Stimulated activated CD8-positive, alpha-beta memory T cell treated with anti-CD3 and anti-CD28 coated beads, Interleukin-7, amount 100 ng/mL, for 24 hours (primary cell): ENCODE measurements around the gene PRDX2.

ENCODE experiments used
- DNase-seq: peaks from one replicate; pipeline ENCODE4 v3.0.0-alpha.2; 2020; ENCODE audit warnings: low read depth

Gene PRDX2

DNA sequence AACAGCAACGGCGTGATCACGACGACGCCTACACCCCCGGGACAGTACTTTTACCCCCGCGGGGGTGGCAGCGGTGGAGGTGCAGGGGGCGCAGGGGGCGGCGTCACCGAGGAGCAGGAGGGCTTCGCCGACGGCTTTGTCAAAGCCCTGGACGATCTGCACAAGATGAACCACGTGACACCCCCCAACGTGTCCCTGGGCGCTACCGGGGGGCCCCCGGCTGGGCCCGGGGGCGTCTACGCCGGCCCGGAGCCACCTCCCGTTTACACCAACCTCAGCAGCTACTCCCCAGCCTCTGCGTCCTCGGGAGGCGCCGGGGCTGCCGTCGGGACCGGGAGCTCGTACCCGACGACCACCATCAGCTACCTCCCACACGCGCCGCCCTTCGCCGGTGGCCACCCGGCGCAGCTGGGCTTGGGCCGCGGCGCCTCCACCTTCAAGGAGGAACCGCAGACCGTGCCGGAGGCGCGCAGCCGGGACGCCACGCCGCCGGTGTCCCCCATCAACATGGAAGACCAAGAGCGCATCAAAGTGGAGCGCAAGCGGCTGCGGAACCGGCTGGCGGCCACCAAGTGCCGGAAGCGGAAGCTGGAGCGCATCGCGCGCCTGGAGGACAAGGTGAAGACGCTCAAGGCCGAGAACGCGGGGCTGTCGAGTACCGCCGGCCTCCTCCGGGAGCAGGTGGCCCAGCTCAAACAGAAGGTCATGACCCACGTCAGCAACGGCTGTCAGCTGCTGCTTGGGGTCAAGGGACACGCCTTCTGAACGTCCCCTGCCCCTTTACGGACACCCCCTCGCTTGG lies 9.3 kb downstream of the PRDX2 start:
- DNase-seq = no peak

DNA sequence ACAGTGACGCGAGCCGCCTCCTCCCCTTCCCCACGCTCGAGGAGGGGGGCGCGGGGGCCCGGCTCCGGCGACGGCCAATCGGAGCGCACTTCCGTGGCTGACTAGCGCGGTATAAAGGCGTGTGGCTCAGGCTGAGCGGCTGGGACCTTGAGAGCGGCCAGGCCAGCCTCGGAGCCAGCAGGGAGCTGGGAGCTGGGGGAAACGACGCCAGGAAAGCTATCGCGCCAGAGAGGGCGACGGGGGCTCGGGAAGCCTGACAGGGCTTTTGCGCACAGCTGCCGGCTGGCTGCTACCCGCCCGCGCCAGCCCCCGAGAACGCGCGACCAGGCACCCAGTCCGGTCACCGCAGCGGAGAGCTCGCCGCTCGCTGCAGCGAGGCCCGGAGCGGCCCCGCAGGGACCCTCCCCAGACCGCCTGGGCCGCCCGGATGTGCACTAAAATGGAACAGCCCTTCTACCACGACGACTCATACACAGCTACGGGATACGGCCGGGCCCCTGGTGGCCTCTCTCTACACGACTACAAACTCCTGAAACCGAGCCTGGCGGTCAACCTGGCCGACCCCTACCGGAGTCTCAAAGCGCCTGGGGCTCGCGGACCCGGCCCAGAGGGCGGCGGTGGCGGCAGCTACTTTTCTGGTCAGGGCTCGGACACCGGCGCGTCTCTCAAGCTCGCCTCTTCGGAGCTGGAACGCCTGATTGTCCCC lies 10.1 kb downstream of the PRDX2 start, which contains the start of gene JUNB:
TSS of gene JUNB (plus strand) at position 142 of the 706 bp plus-strand sequence. CDS start at position 428, 286 bp downstream.
- DNase-seq = peak; percentile 86

DNA sequence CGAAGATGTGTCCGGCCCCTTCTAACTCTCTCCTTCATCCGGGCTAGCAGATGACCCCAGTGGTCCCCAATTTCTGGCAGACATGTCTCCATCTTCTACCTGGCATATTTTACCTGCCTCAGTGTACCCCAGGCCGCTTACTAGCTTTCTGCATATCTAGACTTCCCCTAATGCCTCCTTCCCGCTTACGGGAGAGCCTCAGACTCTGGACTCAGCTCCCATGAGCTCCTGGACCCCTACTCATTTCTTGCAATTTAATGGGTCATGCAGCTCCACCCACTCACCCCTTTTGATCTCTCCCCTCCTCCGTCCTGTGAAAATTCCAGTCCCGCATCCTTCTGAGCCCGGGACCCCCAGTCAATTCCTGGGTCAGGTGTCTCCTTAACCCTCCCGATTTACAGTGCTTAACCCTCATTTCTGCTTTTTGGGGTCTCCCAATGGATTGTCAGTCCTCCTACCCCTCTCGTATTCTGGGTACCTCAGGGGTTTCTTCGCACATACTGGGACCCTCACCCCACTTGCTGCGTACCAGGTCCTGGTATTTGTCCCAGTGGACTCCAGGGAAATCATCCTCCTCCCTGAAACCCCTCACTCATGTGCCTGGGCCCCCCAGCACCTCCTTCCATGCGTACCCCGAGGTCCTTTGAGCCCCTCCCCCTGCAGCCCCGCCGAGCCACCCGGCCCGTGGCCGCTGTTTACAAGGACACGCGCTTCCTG lies 10.8 kb downstream of the PRDX2 start:
- DNase-seq = no peak

DNA sequence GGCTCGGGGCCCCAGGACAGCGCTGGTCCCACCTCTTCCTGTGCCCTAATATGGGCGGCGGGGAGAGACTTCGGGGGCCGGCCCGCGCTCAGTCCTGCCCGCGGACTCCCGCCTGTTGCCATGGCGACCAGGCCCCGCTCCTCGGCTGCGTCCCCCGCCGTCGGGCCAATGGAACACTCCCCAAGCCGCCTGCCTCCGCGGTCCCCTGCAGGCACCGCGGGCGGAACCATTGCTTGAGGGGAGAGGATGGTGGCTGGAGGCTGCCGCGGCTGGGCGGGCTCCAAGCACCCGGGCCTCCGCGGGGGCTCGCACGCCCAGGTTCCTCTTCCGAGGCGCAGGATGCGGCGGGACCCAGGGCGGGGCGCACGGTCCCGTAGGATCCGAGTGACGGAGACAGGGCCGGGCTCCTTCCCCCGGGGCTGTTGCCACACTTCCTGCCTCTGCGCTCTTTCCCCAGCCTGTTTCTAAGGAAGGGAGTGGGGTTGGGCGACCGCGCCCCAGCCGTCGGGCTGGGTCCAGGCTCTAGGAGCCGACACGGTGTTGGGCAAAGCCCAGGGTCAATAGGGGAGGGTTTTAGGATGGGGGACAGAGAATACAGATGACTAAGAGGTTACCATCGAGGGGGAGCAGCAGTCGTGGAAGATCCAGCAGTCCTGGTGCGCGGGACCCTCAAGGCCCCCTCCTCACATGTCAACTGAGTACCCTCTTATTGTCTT lies 11.5 kb downstream of the PRDX2 start:
- DNase-seq = peak; percentile 86

DNA sequence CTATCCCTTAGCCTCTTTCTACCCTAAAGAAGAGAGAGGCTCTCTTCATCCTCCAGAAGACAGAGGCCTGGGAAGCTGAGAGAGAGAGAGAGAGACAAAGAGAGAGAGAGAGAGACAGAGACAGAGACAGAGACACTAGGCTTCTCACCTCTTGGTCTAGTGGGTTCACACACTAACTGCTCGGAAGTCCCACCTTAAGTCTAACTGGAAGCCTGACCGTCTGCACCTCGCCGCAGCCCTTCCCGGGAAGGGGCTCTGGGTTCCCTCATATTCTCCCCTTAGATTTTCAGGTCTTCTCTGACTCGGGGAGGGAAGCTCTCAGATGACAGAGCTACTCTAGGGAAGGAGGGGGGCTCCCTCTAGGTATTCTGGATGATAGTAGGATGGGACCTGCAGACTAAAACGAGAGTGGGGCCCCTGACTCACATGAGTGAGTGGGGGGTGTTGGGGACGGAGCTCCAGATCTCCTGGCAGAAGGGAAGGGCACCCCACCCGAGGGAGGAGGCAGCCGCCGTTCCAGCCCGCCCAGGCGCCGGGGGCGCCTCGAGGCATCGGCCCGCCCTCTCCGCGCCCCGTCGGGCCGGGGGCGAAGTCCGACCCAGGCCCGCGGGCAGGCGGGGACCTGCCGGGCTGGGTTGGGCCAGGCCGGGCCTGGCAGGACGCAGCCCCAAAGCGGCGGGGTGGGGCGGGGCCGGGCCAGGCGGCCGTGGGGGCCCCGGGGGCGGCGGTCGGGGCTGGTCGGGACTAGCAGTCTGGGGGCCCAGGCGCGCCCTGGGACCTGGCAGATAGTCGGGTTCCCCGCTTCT lies 12.3 kb downstream of the PRDX2 start:
- DNase-seq = no peak

DNA sequence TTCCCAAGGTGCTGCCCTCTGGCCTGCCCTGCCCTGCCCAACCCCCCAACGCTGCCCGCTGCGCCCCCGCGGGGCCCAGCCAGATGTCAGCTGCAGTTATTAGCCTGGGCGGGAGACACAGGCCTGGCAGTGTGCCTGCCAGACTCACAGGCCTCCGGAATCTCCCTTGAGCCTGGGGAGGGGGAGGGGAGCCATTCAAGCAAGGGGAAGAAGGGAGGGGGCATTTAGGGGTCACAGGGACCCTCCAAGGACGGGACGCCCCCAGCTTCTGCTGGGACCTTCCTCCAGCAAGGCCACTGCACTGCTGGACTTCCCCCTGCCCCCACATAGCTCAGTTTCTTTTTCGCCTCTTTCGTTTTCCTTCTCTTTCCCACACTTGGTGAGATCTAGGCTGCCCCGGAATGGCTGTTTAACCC lies 12.9 kb downstream of the PRDX2 start:
- no peak for DNase-seq

DNA sequence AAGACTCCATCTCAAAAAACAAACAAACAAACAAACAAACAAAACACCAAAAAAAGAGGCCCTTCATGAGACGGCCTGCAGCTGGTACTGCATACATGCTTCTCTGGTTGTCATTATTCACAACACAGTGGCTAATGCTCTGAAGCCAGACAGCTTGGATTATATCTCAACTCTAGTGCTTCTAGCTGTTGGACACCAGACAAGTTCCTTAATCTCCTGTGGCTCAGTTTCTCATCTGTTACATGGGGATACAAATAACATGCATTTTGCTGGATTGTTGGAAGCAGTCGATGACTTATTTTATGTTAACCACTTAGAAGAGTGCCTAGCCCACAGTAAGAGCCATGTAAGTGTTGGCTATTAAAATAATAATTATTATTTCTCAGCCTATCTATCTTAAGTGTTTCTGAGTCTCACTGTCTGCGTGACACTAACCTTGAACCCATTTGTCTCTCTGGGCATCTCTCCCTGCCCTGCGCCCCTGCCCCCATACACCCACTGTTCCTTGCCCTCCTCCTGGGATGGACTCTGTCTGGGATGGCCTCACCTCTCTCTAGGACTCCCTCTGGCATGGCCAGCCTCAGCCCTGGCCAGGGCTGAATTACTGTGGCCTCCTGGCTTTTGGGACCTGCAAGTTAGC lies 13.4 kb downstream of the PRDX2 start:
- DNase-seq = no peak

DNA sequence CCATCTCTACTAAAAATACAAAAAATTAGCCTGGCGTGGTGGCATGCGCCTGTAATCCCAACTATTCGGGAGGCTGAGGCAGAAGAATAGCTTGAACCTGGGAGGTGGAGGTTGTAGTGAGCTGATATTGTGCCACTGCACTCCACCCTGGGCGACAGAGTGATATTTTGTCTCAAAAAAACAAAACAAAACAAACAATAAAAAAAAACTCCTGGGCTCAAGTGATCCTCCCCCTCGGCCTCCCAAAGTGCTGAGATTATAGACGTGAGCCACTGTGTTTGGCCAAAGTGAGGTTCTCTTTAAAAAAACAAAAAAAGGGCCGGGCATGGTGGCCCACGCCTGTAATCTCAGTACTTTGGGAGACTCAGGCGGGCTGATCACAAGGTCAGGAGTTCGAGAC lies 14.1 kb downstream of the PRDX2 start:
- no peak for DNase-seq

DNA sequence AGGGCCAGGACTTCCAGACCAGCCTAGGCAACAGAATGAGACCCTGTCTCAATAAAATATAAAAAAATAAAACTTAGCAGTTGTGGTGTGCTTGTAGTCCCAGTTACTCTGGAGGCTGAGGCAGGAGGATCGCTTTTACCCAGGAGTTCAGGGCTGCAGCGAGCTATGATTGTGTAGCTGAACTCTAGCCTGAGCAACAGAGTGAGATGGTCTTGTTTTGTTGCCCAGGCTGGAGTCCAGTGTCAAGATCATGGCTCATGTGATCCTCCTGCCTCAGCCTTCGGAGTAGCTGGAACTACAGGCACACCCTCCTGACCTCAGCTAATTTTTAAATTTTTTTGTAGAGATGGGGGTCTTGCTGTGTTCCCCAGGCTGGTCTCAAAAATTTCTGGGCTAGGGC lies 14.6 kb downstream of the PRDX2 start:
- DNase-seq = no peak

DNA sequence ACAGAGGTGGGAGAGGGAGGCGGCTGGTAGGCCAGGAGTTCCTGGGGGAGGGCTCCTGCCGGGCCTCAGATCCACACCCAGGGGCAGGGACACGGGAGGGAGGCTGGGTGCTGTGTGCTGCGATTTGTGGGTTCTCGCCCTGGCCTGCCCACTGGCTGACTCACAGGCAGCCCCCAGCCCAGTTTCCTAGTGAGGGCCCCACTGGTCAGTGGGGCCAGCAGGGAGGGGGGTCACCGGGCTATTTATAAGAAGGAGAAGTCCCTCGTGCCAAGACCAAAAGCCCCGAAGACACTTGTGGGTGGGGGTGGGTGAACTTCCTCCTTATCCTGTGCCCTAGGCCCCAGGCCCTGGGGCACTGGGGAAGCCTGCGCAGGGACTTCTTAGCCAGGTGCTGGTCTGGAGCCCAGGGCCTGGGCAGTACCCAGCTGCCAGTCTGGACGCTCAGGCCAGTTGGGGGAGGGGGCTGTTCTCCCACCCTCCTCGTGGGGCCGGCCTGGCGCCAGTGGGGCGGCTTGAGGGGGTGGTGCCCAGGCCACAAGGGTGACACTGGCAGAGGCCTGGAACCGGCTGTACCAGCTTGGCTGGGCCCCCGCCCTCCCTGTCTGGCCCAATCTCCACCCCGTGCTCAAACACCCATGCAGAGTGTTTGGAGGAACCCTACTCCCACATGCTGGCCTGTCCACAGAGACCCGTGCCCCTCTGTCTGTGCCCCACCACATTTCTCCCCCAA lies 15.3 kb downstream of the PRDX2 start:
- no peak for DNase-seq

DNA sequence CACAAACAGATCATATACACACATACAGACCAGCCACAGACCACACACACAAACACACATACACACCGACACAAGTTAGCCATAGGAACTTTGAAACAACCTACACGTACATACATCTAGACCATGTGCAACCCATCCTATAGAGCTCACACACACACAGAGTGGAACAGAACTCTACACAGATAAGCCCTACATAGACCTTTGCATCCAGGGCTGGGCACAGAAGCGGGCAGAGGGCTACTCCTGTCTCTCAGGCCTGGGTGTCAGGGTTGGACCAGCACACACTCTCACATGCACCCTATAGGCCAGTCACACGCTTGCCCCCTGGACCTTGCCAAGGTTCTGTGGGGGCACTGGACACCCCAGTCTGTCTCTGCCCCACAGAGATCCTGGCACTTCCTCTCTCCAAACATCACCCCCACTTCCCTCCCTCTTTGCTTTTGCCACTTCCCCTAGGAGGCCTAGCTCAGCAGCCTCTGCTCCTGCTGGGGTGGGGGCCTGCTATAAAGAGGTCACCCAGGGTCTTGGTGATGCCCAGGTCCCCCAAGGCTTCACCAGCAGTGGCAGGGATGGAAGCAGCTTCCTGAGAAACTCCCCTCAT lies 16.1 kb downstream of the PRDX2 start:
- no peak for DNase-seq

DNA sequence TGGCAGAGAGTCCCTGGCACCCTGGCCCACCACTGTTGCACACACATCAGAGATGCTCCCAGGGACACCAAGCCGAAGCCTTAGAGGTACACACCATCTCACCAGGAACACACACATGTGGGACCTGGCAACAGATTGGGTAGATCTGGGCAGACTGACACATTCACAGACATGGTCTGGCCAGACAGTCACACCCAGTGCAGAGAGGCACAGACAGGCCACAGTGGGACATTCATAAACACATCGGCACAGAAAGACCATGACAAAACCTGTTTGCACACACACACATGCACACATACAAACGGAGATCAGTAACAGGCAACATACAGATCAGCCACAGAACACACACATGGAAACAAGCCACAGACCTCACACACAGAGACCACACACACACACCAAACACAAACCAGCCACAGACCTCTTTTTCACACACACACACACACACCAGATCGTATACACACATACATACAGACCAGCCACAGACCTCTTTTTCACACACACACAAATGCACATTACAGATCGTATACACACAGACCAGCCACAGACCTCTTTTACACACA lies 16.6 kb downstream of the PRDX2 start:
- DNase-seq = no peak

DNA sequence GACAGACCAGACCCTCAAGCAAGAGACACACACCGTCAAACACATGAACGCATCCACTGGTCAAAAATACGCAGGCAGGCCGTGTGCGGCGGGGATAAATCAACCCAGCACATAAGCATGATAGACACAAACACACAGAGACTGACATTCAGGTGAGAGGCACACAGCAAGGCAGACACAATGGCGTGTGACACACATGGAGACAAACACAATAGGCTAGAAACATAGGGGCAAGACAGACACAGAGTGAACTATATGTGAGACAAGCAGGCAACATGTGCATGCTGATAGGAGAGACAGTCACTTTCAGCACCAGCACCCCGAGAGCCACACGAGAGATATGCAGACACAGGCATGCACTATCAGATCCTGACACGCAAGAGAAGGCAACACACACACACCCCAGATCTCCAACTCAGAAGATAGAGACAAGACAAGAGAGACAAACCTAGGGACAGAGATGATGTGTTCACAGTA lies 17.2 kb downstream of the PRDX2 start:
- no peak for DNase-seq

DNA sequence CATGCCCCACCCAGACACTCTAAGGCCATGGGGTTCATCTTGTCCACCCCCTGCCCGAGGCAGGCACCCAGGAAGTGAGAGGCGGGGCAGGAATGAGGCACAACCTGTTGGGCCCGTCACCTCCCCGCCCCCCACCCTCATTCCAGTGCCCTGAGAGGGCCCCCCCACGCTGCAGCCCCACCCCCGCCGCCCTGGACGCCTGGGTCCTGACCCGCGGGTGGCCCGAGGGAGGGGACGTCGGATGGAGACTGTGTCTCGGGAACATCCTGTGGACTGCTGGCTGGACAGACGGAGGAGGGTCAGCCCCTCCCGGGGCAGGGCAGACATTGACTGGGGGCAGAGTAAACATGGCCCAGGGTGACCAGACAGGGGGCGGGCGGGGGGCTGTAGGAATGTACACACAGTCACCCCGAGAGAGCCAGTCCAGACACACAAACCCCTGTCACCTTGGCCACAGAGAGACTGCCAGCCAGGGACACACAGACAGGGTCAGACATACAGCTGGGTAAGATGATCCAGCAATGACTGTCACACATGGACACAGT lies 17.7 kb downstream of the PRDX2 start:
- no peak for DNase-seq

DNA sequence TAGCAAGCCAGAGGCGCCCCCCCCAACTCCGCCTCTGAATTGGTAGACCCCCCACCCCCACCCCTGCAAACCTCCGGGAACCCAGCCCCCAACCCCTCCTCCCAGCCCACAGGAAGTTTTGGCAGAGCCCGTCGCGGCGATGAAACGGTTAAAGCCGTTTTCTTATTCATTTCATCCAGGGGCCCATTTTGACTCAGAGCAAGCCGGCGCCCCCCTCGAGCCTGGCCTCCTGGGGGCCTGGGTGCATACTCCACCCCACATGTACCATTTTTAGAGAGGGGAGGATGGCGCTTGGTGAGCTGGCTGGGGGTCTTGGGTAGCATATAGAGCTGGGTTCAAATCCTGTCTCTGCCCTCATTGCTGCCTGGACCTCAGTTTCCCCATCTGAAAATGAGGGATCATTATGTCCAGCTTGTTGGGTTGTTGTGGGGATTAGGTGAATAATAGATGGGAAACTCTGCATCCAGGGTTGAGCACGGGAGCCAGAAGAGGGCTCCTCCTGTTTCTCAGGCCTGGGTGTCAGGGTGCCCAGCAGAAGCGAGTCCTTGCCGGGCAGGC lies 18.2 kb downstream of the PRDX2 start:
- no peak for DNase-seq

DNA sequence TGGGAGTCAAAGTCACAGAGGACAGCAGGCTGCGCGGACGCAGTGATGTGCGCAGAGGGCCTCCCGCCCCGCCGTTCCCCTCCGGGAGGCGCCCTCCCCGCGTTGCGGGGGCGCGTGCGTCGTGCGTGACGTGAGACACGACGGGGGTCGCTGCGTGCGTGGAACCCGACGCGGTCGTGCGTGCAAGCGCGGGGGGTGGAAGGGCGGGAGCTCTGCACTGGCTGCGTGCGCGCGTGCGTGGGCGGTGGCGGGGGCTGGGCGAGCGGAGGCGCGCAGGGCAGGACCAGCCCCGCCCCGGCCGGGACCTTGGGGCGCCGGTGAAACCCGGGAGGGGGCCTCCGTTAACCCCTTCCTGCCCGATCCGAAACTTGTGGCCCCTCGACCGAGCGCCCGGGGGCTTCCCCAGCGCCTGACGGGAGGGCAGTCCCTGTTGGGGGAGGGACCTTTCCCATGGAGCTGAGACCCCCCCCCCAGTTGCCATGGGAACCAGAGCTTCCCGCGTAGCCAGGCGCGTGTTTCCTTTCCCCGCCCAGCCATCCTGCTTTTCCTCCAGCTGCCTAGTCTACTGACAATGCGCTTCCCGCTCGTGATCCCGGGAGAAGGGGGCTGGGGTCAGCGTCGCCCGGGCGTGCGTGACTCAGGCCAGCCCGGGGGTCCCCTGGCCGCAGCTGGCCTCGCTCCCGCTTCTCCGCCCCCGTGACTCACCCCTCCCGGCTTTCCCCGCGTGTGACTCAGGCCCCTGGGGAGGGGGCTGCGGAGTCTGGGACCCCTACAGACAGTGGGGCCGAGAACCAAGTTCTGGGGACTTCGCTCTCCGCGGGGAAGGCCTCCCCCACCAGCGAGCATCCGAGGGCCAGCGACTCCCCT lies 18.9 kb downstream of the PRDX2 start:
- peak; percentile 80 for DNase-seq

DNA sequence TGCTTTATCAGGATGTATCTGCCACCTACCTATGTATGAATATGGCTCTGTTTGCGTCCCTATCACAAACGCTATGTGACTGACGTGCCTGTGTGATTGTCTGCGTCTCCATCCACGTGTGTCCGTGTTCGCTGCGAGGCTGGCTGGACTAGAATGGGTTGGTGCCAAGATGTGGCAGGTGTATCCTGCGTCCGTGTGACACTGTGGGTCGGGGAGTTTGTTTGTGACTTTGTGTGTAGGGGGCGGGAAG lies 19.5 kb downstream of the PRDX2 start:
- DNase-seq = no peak
